Endothelial cell of umbilical vein (primary cell): ENCODE data around the gene ABHD5. TPM values are rescaled to one million over a fixed set of nuclear protein-coding genes. Genes with fewer than 3 reads are reported as not detected.

Experiments used
- BruUV-seq: library from RNA; stranded (reverse); fragments of 400-500 nt; replicated peaks from 2 replicates; lab custom pipeline; 2021; lab: Mats Ljungman, UMichigan
- CTCF ChIA-PET: fragments of 300-600, 350-600 bp; sonication (Branson Sonifier 250); formaldehyde crosslinking; loops from one replicate; lab custom pipeline; 2021; ENCODE audit warnings: antibody characterized with exemption, inconsistent platforms; lab: Charles Lee
- POLR2A ChIA-PET: fragments of 300-600, 350-600 bp; sonication (Branson Sonifier 250); formaldehyde crosslinking; loops from one replicate; lab custom pipeline; 2021; ENCODE audit warnings: antibody characterized with exemption, inconsistent platforms; lab: Charles Lee
- DNase-seq: peaks from one replicate; pipeline ENCODE4 v3.0.0-alpha.2; 2011; ENCODE audit warnings: low read depth, low spot score
- FAIRE-seq: peaks from 2 replicates; lab custom pipeline; 2011; peaks lifted over from hg19 to GRCh38; lab: Jason Lieb, UNC
- H2AFZ ChIP-seq: 2 replicates; pipeline ENCODE4 v1.6.0; 2012; ENCODE audit warnings: low read depth, low read length, control low read depth, inconsistent platforms
- H3K27ac ChIP-seq: 2 replicates; pipeline ENCODE4 v1.5.1; 2011; ENCODE audit warnings: low read depth, mild to moderate bottlenecking, control low read depth, low read length, moderate library complexity; ENCODE audit not compliant: insufficient read depth
- H3K27me3 ChIP-seq, 2 experiments: 2 replicates each; pipeline versions ENCODE4 v1.6.0 to v1.6.1; 2011; ENCODE audit warnings: low read length in 2 of 2, mixed read lengths in 1 of 2; ENCODE audit not compliant: control insufficient read depth in 2 of 2, insufficient read depth in 2 of 2
- H3K36me3 ChIP-seq, 2 experiments: 2 replicates in 1 of 2; 3 replicates in 1 of 2; pipeline ENCODE4 v1.5.1; 2011; ENCODE audit warnings: low read length in 2 of 2, mild to moderate bottlenecking in 1 of 2, moderate library complexity in 1 of 2; ENCODE audit not compliant: control insufficient read depth in 2 of 2, insufficient read depth in 2 of 2; ENCODE audit errors: extremely low read depth in 1 of 2
- H3K4me1 ChIP-seq: 3 replicates; pipeline ENCODE4 v1.5.1; 2011; ENCODE audit warnings: mild to moderate bottlenecking, low read length; ENCODE audit not compliant: control insufficient read depth, insufficient read depth; ENCODE audit errors: extremely low read depth
- H3K4me2 ChIP-seq: 2 replicates; pipeline ENCODE4 v1.6.1; 2011; ENCODE audit warnings: low read length, control low read depth, mixed read lengths; ENCODE audit not compliant: insufficient read depth
- H3K4me3 ChIP-seq, 3 experiments: fragments of 200-600 bp in 1 of 3; sonication (generic), shearing (Covaris generic) in 1 of 3; replicated peaks in 1 of 3; 2 replicates each; pipeline ENCODE4 v1.5.1; 2011 to 2016; ENCODE audit warnings: control low read depth in 3 of 3, low read length in 3 of 3, mild to moderate bottlenecking in 2 of 3, inconsistent platforms in 1 of 3, low read depth in 1 of 3, moderate library complexity in 1 of 3; ENCODE audit not compliant: insufficient read depth in 1 of 3
- H3K79me2 ChIP-seq: 2 replicates; pipeline ENCODE4 v1.6.0; 2012; ENCODE audit warnings: low read length, inconsistent platforms; ENCODE audit not compliant: control insufficient read depth, insufficient read depth
- H3K9ac ChIP-seq: replicated peaks from 2 replicates; pipeline ENCODE3; 2011; ENCODE audit warnings: low read length, control low read depth; ENCODE audit not compliant: insufficient read depth; ENCODE audit errors: extremely low read depth
- H3K9me1 ChIP-seq: replicated peaks from 3 replicates; pipeline ENCODE4 v1.6.0; 2011; ENCODE audit warnings: mild to moderate bottlenecking, low read length; ENCODE audit not compliant: control insufficient read depth, insufficient read depth; ENCODE audit errors: extremely low read depth
- H3K9me3 ChIP-seq: replicated peaks from 2 replicates; pipeline ENCODE4 v1.5.1; 2012; ENCODE audit warnings: low read length, inconsistent platforms; ENCODE audit not compliant: control insufficient read depth, insufficient read depth
- H4K20me1 ChIP-seq: replicated peaks from 2 replicates; pipeline ENCODE3; 2011; ENCODE audit warnings: mild to moderate bottlenecking, low read length; ENCODE audit not compliant: control insufficient read depth, insufficient read depth; ENCODE audit errors: extremely low read depth
- CTCF ChIP-seq, 2 donors: IDR thresholded peaks; 1 replicate in 1 of 2; 2 replicates in 1 of 2; pipeline ENCODE4 v1.5.1; 2011; ENCODE audit warnings: low read length in 2 of 2, mild to moderate bottlenecking in 2 of 2, moderate library complexity in 2 of 2, control low read depth in 1 of 2, inconsistent platforms in 1 of 2, low read depth in 1 of 2; ENCODE audit not compliant: insufficient read depth in 1 of 2; ENCODE audit errors: extremely low read depth in 1 of 2
- EZH2 ChIP-seq: IDR thresholded peaks from 2 replicates; pipeline ENCODE4 v1.6.1; 2012; ENCODE audit warnings: borderline replicate concordance, low read depth, mild to moderate bottlenecking, moderate library complexity, low read length, inconsistent platforms; ENCODE audit not compliant: severe bottlenecking
- FOS ChIP-seq: IDR thresholded peaks from 2 replicates; pipeline ENCODE4 v1.6.1; 2011; ENCODE audit warnings: mild to moderate bottlenecking, low read length, moderate library complexity, borderline replicate concordance; ENCODE audit not compliant: insufficient read depth
- GATA2 ChIP-seq: IDR thresholded peaks from 2 replicates; pipeline ENCODE4 v1.7.0; 2011; ENCODE audit warnings: low read depth, mild to moderate bottlenecking, moderate library complexity, mixed read lengths, low read length; ENCODE audit not compliant: insufficient read length, insufficient read depth
- JUN ChIP-seq: IDR thresholded peaks from 2 replicates; pipeline ENCODE4 v1.6.1; 2011; ENCODE audit warnings: borderline replicate concordance, low read depth; ENCODE audit not compliant: insufficient read length, insufficient read depth
- MYC ChIP-seq: IDR thresholded peaks from one replicate; pipeline ENCODE4 v1.6.1; 2011; ENCODE audit warnings: mild to moderate bottlenecking, low read depth, low read length
- POLR2A ChIP-seq: IDR thresholded peaks from 2 replicates; pipeline ENCODE4 v1.6.1; 2012; ENCODE audit warnings: low read depth, mild to moderate bottlenecking, control low read depth, low read length
- POLR2AphosphoS5 ChIP-seq: IDR thresholded peaks from 2 replicates; pipeline ENCODE4 v1.6.1; 2012; ENCODE audit warnings: low read depth, mild to moderate bottlenecking, control low read depth, low read length, moderate library complexity; ENCODE audit not compliant: insufficient read depth
- dilution Hi-C: fragments of 300-500 bp; cut with MboI; formaldehyde crosslinking; loops from one replicate; pipeline ENCODE4 v1.15.0; 2019; ENCODE audit warnings: low sequenced_read_pairs; ENCODE audit not compliant: extremely low pct_ligation_motif_present
- intact Hi-C: fragments of 100-400 bp; cut with micrococcal nuclease; formaldehyde crosslinking; loops from one replicate; pipeline ENCODE4 v1.10.0; 2022
- polyA plus RNA-seq, 4 experiments: library from polyadenylated mRNA; depleted of rRNA in 3 of 4; stranded (reverse) in 3 of 4; unstranded in 1 of 4; fragments of >200 nt; gene quantifications; 2 replicates each; pipeline versions ENCODE4 v1.2.1 to v1.2.3, GENCODE V29; 2011 to 2012; ENCODE audit warnings: missing spikeins in 1 of 4
- total RNA-seq: library from RNA; stranded (reverse); gene quantifications from 2 replicates; pipeline ENCODE4 v1.2.3, GENCODE V29; 2021
- TF ChIP-seq, protein P1 (sequence below): IDR thresholded peaks from 2 replicates; pipeline ENCODE4 v1.6.1; 2011; ENCODE audit not compliant: insufficient read depth, insufficient read length

Gene ABHD5
- total and polyA plus RNA-seq, 2 donors (not counting 3 experiments of a cell fraction or from before 2014, with no cell fraction given), result 10.0 to 21.2 TPM

GRCh38 chr3:43773273-43774094 is 82.7 kb downstream of the ABHD5 start:
- ChIA-PET POLR2A (no interaction called here), CTCF (interaction anchor here (2.7 kb wide), 1 partner anchor 811 kb away, joined by 9 read pairs; no protein-coding TSS in a partner anchor)
- no peak overlapping the region for H3K4me2 ChIP-seq
- H4K20me1 ChIP-seq, result no peaks in the 10 kb centered on the region
- TF ChIP-seq, protein P1, sequence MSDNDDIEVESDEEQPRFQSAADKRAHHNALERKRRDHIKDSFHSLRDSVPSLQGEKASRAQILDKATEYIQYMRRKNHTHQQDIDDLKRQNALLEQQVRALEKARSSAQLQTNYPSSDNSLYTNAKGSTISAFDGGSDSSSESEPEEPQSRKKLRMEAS, result no peak
- TF ChIP-seq EZH2, result no peak
- no peak for TF ChIP-seq MYC
- no peak for TF ChIP-seq CTCF (IDR thresholded peaks at IDR 0.05; ENCODE audit: extremely low read depth in 1 of 2, insufficient read depth in 1 of 2, low read depth in 1 of 2, low read length in 2 of 2)
- no peak for TF ChIP-seq FOS
- TF ChIP-seq JUN, result no peak
- TF ChIP-seq POLR2AphosphoS5, result no peak
- TF ChIP-seq POLR2A, result no peak
- TF ChIP-seq GATA2, result no peak
- H3K9ac ChIP-seq, result no peak overlapping the region
- H3K9me1 ChIP-seq, result no peaks in the 10 kb centered on the region
- no peaks in the 10 kb centered on the region for H3K27me3 ChIP-seq
- FAIRE-seq (no peak), DNase-seq (no peak)
- dilution Hi-C loops, result no loop called here
- no peaks in the 10 kb centered on the region for H3K9me3 ChIP-seq
- no peak overlapping the region for H3K27ac ChIP-seq
- no TSS peak for BruUV-seq
- intact Hi-C loops, result no loop called here
- no peaks in the 10 kb centered on the region for H3K36me3 ChIP-seq
- no peak overlapping the region for H3K4me3 ChIP-seq
- peaks cover 22% of the 10 kb centered on the region for H3K4me1 ChIP-seq
- H2AFZ ChIP-seq, result no peak overlapping the region
- H3K79me2 ChIP-seq, result no peaks in the 10 kb centered on the region
